Stimulated activated CD8-positive, alpha-beta memory T cell treated with anti-CD3 and anti-CD28 coated beads, Interleukin-4, amount 100 ng/mL, for 24 hours (primary cell): ENCODE results near the gene ARID3C.

Source experiments
- DNase-seq: peaks from one replicate; pipeline ENCODE4 v3.0.0-alpha.2; 2020; ENCODE audit warnings: low read depth

ARID3C gene

GRCh38 chr9:34576597-34577399 is 52.1 kb downstream of the ARID3C start:
- no peak for DNase-seq

DNA sequence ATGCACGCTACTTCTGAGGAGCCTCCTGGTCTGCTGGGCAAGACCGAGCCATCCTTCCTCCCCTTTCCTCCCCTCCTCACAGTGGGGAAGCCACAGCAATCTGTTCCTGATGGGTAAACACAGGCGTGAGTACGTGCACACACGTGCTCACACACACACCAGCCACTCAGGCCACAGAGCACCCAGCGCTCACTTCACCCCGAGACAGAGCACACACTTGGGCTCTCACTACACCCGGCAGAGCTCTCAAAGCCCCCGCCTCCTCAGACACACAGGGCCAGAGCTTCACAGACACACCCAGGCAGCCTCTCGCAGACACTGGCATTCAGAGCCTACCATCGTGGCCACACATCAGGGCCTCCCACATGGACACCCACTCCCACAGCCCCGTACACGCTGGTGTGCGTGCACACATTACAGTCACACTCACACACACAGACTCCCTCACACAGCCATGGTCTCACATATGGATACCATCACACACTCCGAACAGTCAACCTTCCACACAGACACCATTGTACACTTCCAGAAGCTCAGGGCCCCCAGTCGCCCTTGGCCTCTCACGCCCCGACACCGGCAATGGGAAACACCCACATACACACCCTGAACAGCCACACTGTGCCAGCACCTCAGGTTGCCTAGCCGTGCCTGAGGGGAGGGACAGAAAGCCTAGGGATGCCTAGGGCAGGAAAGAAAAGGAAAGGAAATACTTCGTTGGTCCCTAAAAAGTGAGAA is 52.8 kb downstream of the ARID3C start:
- no peak for DNase-seq

- no peak for DNase-seq
These were observed 53.6 kb downstream of the ARID3C start for GRCh38 chr9:34575241-34575640.

DNA sequence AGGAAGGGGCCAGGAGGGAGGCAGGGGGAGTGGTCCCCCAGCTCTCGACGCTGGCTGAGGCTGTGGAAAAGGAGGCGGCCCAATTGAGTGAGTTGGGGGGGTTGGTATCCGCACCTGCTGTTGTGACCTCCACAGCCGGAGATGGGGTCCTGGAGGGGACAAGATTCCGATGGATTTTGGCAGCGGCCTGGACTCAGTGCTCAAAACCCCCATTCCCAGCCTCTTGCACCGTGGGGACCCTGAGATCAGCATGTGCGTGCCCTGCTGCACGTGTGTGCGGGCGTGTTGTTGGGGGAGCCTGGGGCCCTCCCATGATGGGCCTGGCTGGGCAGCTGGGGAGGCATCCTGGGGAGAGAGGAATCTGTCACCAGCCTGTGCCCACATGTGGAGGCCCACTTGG is 54.3 kb downstream of the ARID3C start:
- DNase-seq = no peak

DNA sequence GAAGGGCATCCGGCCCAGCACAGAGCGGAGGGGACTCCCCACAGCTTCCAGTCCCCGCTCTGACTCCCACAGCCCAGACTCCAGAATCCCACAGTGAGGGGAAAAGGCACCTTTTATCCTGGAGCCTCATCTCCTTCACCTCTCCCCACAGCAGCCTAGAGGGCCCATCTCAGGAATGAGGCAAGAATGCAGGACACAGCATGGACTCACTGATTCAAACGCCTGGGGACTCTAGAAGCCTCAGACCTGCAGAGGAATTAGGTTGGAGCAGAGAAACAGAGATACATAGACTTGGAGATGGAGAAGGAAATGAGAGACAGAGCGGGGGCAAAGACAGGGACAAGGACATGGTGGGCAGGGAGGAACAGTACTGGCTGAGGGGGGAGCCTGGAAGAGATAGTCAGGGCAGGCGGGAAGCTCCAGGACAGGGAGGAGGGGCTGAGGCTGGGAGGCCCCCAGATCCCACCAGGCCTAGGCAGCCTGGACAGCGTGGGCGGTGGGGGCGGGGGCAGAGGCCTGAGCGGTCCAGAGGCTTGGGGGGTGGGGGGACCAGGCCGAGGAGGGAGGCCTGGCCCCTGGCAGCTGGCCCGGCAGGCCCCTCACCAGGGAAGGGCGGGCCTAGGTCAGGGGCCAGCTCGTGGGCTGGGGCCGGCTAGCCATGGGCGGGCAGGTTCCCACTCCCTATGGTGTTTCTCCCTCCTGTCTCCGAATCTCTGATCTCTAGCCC is 55.1 kb downstream of the ARID3C start:
- no peak for DNase-seq

GRCh38 chr9:34572628-34573027 is 56.2 kb downstream of the ARID3C start:
- no peak for DNase-seq

GRCh38 chr9:34572092-34572491 is 56.8 kb downstream of the ARID3C start:
- DNase-seq = no peak

DNA sequence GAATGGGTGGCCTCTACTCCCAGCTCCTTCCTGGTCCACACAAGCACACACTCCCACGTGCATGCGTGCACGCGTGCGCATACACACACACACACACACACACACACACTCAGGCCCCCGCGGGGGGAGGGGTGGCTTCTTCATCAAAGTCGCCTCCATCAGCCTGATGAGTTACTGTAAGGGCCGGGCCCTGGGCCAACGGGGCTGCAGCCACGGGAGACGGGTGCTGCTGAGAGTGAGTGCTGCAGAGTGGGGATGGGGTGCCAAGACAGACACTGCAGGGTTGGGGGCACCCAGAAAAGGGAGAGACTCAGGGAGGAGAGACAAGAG is 57.4 kb downstream of the ARID3C start:
- DNase-seq = no peak
